NCI-H128 (cell line): ENCODE results near the gene EXOSC2.

Source experiments
- DNase-seq: peaks from one replicate; lab custom pipeline; 2025; ENCODE audit not compliant: unreplicated experiment; lab: John Stamatoyannopoulos, UW

EXOSC2 gene

GRCh38 chr9:130735566-130735965 lies 42.0 kb downstream of the EXOSC2 start:
- no peak for DNase-seq

GRCh38 chr9:130736834-130737233 lies 43.3 kb downstream of the EXOSC2 start:
- no peak for DNase-seq

DNA sequence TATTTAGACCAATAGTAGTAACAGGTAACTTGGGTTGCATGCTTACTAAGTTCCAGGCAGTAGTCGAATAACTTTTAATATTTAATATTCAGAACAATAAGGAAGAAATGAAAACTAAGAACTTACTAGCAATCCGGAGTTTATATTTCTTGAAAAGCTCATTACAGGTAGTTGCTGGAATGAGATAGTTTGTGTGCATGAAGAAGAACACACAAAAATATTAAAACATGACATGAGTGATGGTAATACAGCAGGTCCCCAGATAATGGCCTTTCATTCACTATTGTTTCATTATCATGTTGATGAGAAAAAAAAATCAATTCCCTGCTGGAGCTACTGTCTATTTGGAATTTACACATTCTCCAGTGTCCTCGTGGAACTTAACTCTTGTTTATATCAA lies 44.7 kb downstream of the EXOSC2 start:
- DNase-seq, result no peak

GRCh38 chr9:130739081-130739480 lies 45.5 kb downstream of the EXOSC2 start:
- no peak for DNase-seq

DNA sequence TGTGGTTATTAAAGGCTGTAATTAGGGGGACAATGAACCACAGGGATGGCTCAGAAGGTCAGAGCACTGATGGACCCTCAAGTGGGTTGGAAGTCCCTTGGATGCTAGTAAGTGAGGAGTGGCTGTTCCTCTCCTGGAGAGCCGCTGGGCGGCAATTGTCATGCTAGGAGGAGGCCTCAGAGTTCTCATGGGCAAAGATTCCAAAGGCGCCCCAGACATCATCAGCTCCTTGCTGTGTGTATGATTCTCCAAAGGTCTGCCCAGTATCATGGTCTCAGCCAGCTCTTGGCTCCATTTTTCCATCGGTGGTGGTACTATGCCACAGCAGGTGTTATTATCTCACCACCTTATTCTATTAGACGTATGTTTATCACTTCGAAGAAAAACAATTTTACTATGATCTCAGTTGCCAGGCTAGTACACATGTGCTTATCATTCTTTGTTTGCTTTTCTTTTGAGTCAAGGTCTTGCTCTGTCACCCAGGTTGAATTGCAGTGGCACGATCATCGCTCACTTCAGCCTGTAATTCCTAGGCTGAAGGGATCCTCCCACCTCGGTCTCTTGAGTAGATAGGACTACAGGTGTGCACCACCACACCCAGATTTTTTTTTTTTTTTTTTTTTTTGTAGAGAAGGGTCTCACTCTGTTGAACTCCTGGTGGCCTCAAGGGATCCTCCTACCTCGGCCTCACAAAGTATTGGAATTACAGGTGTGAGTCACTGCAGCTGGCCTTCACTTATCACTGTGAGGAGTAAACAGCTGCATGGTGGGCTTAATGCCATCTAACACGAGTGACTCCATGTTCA lies 46.8 kb downstream of the EXOSC2 start:
- no peak for DNase-seq

DNA sequence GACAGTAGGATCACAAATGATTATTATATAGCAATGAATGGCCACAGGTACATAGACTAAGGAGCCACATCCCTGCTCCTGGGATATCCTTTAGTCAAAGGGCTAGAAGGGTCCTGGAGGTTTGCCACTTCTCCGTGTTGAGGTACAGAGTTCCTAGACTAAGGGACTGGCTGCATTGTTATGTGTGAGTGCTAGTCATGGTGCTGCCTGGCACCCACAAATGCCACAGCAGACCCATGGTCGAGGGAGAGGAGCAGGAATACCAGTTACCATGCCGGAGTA lies 47.4 kb downstream of the EXOSC2 start:
- no peak for DNase-seq

- no peak for DNase-seq
These were observed 48.4 kb downstream of the EXOSC2 start for GRCh38 chr9:130741831-130742449.

DNA sequence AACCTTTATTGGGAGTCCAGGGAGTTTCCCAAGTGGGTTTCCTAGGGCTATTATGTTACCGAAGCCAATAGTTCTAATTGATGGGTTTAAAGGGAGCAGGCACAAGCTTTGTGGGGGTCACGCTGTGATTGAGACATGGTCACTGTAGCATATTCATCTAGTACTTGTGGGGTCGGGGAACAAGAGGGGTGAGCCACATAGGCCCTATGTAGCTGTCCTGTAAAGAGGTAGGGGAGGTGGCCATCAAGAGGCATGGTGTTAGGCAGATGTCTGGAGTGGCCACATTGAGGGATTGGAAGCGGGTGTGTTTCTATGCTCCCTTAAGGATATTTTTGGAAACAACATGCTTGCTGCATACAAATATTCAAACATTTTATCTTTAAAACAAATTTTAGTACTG lies 50.1 kb downstream of the EXOSC2 start:
- DNase-seq, result no peak

GRCh38 chr9:130745210-130745800 lies 51.7 kb downstream of the EXOSC2 start:
- no peak for DNase-seq

DNA sequence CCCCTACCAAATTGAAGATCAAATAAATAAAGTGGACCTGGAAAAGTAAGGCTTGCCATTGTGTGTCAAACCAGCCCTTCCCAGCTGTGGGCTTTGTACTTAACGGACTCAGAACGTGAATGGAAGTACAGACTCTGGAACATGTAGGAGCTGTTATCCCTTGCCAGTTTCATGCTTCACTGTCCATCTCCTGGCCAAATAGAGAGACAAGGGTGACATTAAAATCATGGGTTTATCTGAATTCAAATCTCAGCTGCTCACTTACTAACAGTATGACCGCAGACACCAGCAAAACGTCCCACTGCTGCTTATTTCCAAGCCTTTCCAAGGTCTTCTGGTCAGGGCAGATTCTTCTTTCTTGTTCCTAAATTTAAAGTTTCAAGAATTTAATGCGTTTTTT lies 52.2 kb downstream of the EXOSC2 start:
- DNase-seq, result no peak

DNA sequence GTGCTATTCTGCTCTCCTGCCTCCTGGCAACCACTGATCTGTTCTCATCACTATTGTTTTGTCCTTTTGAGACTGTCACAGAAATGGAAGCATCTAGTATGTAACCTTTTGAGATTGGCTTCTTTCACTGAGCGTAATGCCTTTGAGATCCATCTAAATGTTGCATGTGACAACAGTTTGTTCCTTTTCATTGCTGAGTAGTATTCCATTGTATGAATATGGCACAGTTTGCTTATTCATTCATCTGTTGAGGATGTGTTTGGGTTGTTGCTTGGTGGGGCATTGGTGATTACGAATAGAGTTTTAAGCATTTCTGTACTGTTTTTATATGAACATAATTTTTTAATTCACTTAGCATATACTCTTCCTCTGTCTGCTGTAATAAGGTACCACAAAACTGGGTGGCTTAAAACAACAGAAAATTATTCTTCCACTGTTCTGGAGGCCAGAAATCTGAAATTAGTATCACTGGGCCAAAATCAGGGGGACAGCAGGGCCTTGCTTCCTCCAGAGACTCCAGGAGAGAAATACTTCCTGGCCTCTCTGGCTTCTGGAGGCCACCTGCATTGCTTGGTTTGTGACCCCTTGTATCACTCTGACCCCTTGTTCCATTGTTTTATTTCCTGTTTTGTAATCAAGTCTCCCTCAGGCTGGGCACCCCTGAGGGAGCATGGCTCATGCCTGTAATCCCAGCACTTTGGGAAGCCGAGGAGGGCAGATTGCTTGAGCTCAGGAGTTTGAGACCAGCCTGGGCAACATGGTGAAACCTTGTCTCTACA lies 53.0 kb downstream of the EXOSC2 start:
- no peak for DNase-seq

GRCh38 chr9:130751631-130752355 lies 58.2 kb downstream of the EXOSC2 start:
- no peak for DNase-seq
